SK-N-SH (cell line): ENCODE measurements around the gene STK32C.

ENCODE experiments used
- EP300 ChIP-seq, 2 experiments: IDR thresholded peaks; 2 replicates each; pipeline versions ENCODE4 v1.4.0 to v1.6.1; 2012; ENCODE audit warnings: borderline replicate concordance in 1 of 2, low read depth in 1 of 2, low read length in 1 of 2
- GABPA ChIP-seq: IDR thresholded peaks from 2 replicates; pipeline ENCODE4 v1.4.0; 2012; ENCODE audit warnings: low read depth, mild to moderate bottlenecking
- MXI1 ChIP-seq: IDR thresholded peaks from 2 replicates; pipeline ENCODE4 v1.6.1; 2012; ENCODE audit warnings: mild to moderate bottlenecking, low read depth, low read length, improper control_type of control experiment
- SIN3A ChIP-seq: IDR thresholded peaks from 2 replicates; pipeline ENCODE4 v1.6.1; 2012; ENCODE audit warnings: low read depth, mild to moderate bottlenecking, low read length, moderate library complexity, borderline replicate concordance
- TF ChIP-seq, protein P1 (sequence below): fragments of 200-600 bp; sonication (generic); IDR thresholded peaks from 2 replicates; pipeline ENCODE4 v1.6.1; 2017; ENCODE audit warnings: antibody characterized with exemption, mild to moderate bottlenecking, moderate library complexity
- TF ChIP-seq, protein P2 (sequence below): IDR thresholded peaks from 2 replicates; pipeline ENCODE4 v1.4.0; 2012; ENCODE audit warnings: low read depth, borderline replicate concordance

DNA sequence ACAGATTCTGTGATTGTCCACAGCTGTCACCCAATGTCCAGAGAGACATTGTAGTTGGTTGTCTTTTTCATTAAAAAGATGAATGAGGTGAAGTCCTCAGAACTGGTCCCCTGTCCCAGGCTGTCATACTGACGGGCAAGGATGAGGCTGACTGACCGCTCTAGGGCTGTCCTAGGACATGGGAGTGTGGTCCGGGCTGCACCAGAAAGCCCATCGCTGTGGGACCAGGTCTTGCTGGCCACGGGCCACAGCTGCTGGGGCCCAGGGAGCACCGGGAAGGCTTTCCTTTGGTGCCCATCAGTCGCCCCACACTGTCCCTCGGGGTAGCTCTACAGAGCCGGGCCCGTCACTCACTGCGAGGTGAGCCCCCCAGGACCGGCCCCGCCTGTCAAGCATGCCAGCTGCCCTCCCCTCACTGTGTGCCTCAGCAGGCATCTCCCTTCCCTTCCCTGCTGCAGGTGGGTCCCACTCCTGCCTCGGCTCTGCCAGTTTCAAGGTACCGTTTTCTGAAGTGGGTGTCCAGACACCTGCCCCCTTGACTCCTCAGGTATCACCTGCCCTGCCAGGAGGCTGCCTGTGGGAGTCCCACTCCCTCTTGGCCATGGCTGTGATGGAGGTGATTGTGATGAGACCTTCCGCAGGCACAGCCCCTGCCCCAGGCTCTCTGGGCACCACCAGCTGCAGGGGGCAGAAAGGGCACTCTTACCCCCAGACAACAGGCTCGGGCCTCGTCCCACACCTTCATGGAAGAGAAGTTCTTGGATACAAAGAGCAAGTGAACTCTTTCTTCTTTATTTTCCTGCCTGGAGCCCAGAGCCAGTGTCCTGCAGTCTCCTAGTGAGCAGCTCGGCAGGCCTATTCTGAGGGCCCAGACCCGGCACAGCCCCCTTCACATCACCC, 46.0 kb upstream of the STK32C start:
- TF ChIP-seq, protein P1, sequence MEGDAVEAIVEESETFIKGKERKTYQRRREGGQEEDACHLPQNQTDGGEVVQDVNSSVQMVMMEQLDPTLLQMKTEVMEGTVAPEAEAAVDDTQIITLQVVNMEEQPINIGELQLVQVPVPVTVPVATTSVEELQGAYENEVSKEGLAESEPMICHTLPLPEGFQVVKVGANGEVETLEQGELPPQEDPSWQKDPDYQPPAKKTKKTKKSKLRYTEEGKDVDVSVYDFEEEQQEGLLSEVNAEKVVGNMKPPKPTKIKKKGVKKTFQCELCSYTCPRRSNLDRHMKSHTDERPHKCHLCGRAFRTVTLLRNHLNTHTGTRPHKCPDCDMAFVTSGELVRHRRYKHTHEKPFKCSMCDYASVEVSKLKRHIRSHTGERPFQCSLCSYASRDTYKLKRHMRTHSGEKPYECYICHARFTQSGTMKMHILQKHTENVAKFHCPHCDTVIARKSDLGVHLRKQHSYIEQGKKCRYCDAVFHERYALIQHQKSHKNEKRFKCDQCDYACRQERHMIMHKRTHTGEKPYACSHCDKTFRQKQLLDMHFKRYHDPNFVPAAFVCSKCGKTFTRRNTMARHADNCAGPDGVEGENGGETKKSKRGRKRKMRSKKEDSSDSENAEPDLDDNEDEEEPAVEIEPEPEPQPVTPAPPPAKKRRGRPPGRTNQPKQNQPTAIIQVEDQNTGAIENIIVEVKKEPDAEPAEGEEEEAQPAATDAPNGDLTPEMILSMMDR = no peak
- TF ChIP-seq SIN3A (no peak), GABPA (no peak), EP300 (IDR thresholded peaks at IDR 0.05; ENCODE audit: borderline replicate concordance in 1 of 2, low read depth in 1 of 2, low read length in 1 of 2) (no peak), MXI1 (no peak)
- TF ChIP-seq, protein P2, sequence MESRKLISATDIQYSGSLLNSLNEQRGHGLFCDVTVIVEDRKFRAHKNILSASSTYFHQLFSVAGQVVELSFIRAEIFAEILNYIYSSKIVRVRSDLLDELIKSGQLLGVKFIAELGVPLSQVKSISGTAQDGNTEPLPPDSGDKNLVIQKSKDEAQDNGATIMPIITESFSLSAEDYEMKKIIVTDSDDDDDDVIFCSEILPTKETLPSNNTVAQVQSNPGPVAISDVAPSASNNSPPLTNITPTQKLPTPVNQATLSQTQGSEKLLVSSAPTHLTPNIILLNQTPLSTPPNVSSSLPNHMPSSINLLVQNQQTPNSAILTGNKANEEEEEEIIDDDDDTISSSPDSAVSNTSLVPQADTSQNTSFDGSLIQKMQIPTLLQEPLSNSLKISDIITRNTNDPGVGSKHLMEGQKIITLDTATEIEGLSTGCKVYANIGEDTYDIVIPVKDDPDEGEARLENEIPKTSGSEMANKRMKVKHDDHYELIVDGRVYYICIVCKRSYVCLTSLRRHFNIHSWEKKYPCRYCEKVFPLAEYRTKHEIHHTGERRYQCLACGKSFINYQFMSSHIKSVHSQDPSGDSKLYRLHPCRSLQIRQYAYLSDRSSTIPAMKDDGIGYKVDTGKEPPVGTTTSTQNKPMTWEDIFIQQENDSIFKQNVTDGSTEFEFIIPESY = no peak
